Right cardiac atrium (tissue), 5 donors: ENCODE measurements around the gene TEX36. TPM values are rescaled to one million over a fixed set of nuclear protein-coding genes. Genes with fewer than 3 reads are reported as not detected.
A peak's percentile ranks its signal among the peaks of the same experiment; 100 is the strongest.
"Not testable (repeated sequence)": the region's sequence is repeated elsewhere in the genome, so short reads cannot be mapped to it uniquely, and the experiment has no call there.

Experiments
- ATAC-seq, 2 donors: fragments of 200-7000 bp; cut with Tn5 transposase; one replicate each; pipeline versions ENCODE4 v1.8.0 to v1.9.1; 2020; ENCODE audit warnings: moderate library complexity in 2 of 2, mild to moderate bottlenecking in 1 of 2
- DNase-seq, 3 donors: peaks; one replicate each; pipeline ENCODE4 v3.0.0-alpha.2; 2020
- H3K27ac ChIP-seq: one replicate; pipeline ENCODE4 v1.5.1; 2013; ENCODE audit warnings: mild to moderate bottlenecking, low read length, control low read depth, moderate library complexity
- H3K27me3 ChIP-seq: one replicate; pipeline ENCODE4 v1.6.1; 2013; ENCODE audit not compliant: control insufficient read depth, insufficient read depth
- H3K4me1 ChIP-seq: one replicate; pipeline ENCODE4 v1.6.1; 2013; ENCODE audit warnings: low read length; ENCODE audit not compliant: control insufficient read depth, insufficient read depth
- H3K4me3 ChIP-seq: one replicate; pipeline ENCODE4 v1.5.1; 2013; ENCODE audit warnings: low read length, control low read depth
- H3K9me3 ChIP-seq: one replicate; pipeline ENCODE4 v1.6.1; 2013; ENCODE audit warnings: low read length; ENCODE audit not compliant: control insufficient read depth
- WGBS: extraction: QIAGEN DNeasy Blood & Tissue Kit; methylation state at CpG from one replicate; pipeline ENCODE4 v1.1.7; 2013; 5-methylcytosine and 5-hydroxymethylcytosine counted together
- intact Hi-C, 4 donors: fragments of 100-400 bp; cut with DNase I; formaldehyde crosslinking; loops; one replicate each; pipeline versions ENCODE4 v1.11.0 to v1.14.0; 2022 to 2023
- polyA plus RNA-seq: library from polyadenylated mRNA; stranded (reverse); fragments of 200-250 nt; gene quantifications from one replicate; pipeline ENCODE4 v1.2.3, GENCODE V29; 2013
- total RNA-seq, 4 donors: library from RNA; stranded (reverse); fragmentation: NEBNext Ultra II Directional; extraction: Animal tissue kit (Norgen Biotek cat#: 25700); gene quantifications; one replicate each; pipeline ENCODE4 v1.2.1, GENCODE V29; 2021
- donor health status: healthy with polysubstance abuse.
- donor health status: DM: no; HTN: yes; CAD: no.
- donor health status: DM: no; HTN: no; CAD: no.
- donor health status: DM: no; HTN: yes; CAD: no; lungs with severe emphysema.
- donor health status: DM: yes; HTN: yes; CAD: no.

Gene TEX36
- total and polyA plus RNA-seq, 5 donors: not detected

GRCh38 chr10:125708971-125709503 lies 26.1 kb upstream of the TEX36 start:
- no peak overlapping the region for H3K4me3 ChIP-seq
- intact Hi-C loops: no loop called here
- ATAC-seq (no peak), DNase-seq (no peak)
- H3K27me3 ChIP-seq: no peaks in the 10 kb centered on the region
- no peaks in the 10 kb centered on the region for H3K9me3 ChIP-seq
- H3K4me1 ChIP-seq: no peaks in the 10 kb centered on the region
- 75% methylated on average over 5 of the region's 5 CpGs for WGBS
- H3K27ac ChIP-seq: no peak overlapping the region

GRCh38 chr10:125707541-125708468 lies 24.8 kb upstream of the TEX36 start:
- peak in 1 of 2 donors; percentile 43 for ATAC-seq
- Histone ChIP-seq H3K27me3 (no peaks in the 10 kb centered on the region), H3K4me3 (no peak overlapping the region), H3K27ac (no peak overlapping the region), H3K4me1 (no peaks in the 10 kb centered on the region), H3K9me3 (no peaks in the 10 kb centered on the region)
- 69% methylated on average over 6 of the region's 6 CpGs for WGBS
- DNase-seq: no peak
- intact Hi-C loops: no loop called here

- Histone ChIP-seq H3K4me1 (no peaks in the 10 kb centered on the region), H3K27me3 (no peaks in the 10 kb centered on the region), H3K4me3 (no peak overlapping the region), H3K9me3 (no peaks in the 10 kb centered on the region), H3K27ac (no peak overlapping the region)
- WGBS: 51% methylated on average over 3 of the region's 3 CpGs
- ATAC-seq (no peak), DNase-seq (no peak)
- intact Hi-C loops: no loop called here
Measured at GRCh38 chr10:125700355-125700911, 17.5 kb upstream of the TEX36 start.

GRCh38 chr10:125699562-125700143 lies 16.7 kb upstream of the TEX36 start:
- no peaks in the 10 kb centered on the region for H3K27me3 ChIP-seq
- intact Hi-C loops: no loop called here
- no peaks in the 10 kb centered on the region for H3K4me1 ChIP-seq
- no peaks in the 10 kb centered on the region for H3K9me3 ChIP-seq
- ATAC-seq: no peak
- no peak overlapping the region for H3K27ac ChIP-seq
- no peak for DNase-seq
- no peak overlapping the region for H3K4me3 ChIP-seq
- WGBS: 86% methylated on average over 6 of the region's 6 CpGs

GRCh38 chr10:125698481-125698998 lies 15.6 kb upstream of the TEX36 start:
- DNase-seq: no peak
- WGBS: 74% methylated on average over 9 of the region's 9 CpGs
- intact Hi-C loops: no loop called here
- no peak overlapping the region for H3K27ac ChIP-seq
- no peaks in the 10 kb centered on the region for H3K9me3 ChIP-seq
- H3K4me1 ChIP-seq: no peaks in the 10 kb centered on the region
- ATAC-seq: peak in 1 of 2 donors; percentile 26
- no peak overlapping the region for H3K4me3 ChIP-seq
- no peaks in the 10 kb centered on the region for H3K27me3 ChIP-seq

GRCh38 chr10:125696884-125697283 lies 13.9 kb upstream of the TEX36 start:
- H3K4me1 ChIP-seq, H3K27me3 ChIP-seq, H3K27ac ChIP-seq, intact Hi-C loops, H3K9me3 ChIP-seq, ATAC-seq, DNase-seq, H3K4me3 ChIP-seq: not testable (repeated sequence)
- WGBS: 94% methylated on average over 6 of the region's 6 CpGs

GRCh38 chr10:125694883-125695282 lies 11.9 kb upstream of the TEX36 start:
- ATAC-seq (no peak), DNase-seq (no peak)
- WGBS: 52% methylated on average over 1 of the region's 1 CpG
- Histone ChIP-seq H3K9me3 (no peaks in the 10 kb centered on the region), H3K27me3 (no peaks in the 10 kb centered on the region), H3K4me1 (no peaks in the 10 kb centered on the region), H3K4me3 (no peak overlapping the region), H3K27ac (no peak overlapping the region)
- intact Hi-C loops: no loop called here

- no peak for DNase-seq
- H3K4me3 ChIP-seq: no peak overlapping the region
- no peak for ATAC-seq
- H3K27ac ChIP-seq: no peak overlapping the region
- H3K27me3 ChIP-seq: no peaks in the 10 kb centered on the region
- 80% methylated on average over 2 of the region's 2 CpGs for WGBS
- H3K4me1 ChIP-seq: no peaks in the 10 kb centered on the region
- H3K9me3 ChIP-seq: no peaks in the 10 kb centered on the region
- intact Hi-C loops: no loop called here
Measured at GRCh38 chr10:125693524-125693847, 10.5 kb upstream of the TEX36 start.

- H3K4me1 ChIP-seq: no peaks in the 10 kb centered on the region
- H3K9me3 ChIP-seq: no peaks in the 10 kb centered on the region
- H3K27ac ChIP-seq: no peak overlapping the region
- ATAC-seq (no peak), DNase-seq (no peak)
- H3K27me3 ChIP-seq: no peaks in the 10 kb centered on the region
- intact Hi-C loops: no loop called here
- WGBS: 81% methylated on average over 12 of the region's 12 CpGs
- no peak overlapping the region for H3K4me3 ChIP-seq
Measured at GRCh38 chr10:125692601-125693523, 9.9 kb upstream of the TEX36 start.

- Histone ChIP-seq H3K27ac (no peak overlapping the region), H3K4me1 (no peaks in the 10 kb centered on the region), H3K4me3 (no peak overlapping the region), H3K27me3 (no peaks in the 10 kb centered on the region), H3K9me3 (no peaks in the 10 kb centered on the region)
- ATAC-seq: no peak
- intact Hi-C loops: no loop called here
- no peak for DNase-seq
- 52% methylated on average over 3 of the region's 3 CpGs for WGBS
Measured at GRCh38 chr10:125692196-125692595, 9.2 kb upstream of the TEX36 start.
